Activated T-helper 1 cell treated with anti-CD3 and anti-CD28 coated beads, Interleukin-2, amount 50 U/mL, for 16 hours (primary cell): ENCODE results near the gene CEP44.
A peak's percentile ranks its signal among the peaks of the same experiment; 100 is the strongest.
"Not testable (repeated sequence)": the region's sequence is repeated elsewhere in the genome, so short reads cannot be mapped to it uniquely, and the experiment has no call there.

Experiments
- DNase-seq, 2 donors: peaks; one replicate each; pipeline ENCODE4 v3.0.0-alpha.2; 2020; ENCODE audit warnings: low read depth in 1 of 2, low spot score in 1 of 2

CEP44 gene

DNA sequence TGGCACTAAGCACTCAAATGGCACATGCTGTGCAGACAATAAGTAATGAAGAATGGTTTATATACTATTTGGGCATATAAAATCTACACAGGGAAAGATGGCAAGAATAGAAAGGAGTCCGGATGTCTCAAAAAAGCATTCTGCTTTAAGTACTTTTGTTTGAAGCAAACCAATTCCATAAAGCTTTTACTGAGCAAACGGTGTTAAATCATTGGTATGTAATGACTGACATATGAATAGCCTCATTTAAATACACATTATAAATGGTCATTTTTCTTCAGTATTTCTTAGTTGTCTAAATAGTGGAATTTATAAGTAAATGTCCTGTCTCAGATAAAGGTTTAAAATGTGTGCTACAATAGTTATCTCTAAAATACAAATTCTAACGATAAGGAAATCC lies 6.3 kb upstream of the CEP44 start:
- no peak for DNase-seq

DNA sequence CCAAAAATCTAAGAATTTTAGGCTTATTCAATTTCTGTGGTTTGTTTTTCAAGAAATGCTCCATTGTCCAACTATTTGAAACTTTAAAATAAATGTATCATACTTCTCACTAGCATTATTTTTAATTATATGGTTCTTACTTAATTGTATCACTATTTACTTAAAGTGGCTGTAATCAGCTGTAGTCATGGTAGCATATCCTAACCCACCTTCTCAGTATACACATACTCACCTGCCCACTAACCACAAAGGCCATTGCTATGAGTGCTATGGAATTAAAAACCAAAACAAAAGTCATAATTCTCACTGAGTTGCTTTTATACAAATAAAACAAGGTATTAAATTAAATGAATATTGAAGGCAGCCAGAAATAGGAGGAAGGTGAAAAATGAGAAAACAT lies 5.2 kb upstream of the CEP44 start:
- DNase-seq = no peak

DNA sequence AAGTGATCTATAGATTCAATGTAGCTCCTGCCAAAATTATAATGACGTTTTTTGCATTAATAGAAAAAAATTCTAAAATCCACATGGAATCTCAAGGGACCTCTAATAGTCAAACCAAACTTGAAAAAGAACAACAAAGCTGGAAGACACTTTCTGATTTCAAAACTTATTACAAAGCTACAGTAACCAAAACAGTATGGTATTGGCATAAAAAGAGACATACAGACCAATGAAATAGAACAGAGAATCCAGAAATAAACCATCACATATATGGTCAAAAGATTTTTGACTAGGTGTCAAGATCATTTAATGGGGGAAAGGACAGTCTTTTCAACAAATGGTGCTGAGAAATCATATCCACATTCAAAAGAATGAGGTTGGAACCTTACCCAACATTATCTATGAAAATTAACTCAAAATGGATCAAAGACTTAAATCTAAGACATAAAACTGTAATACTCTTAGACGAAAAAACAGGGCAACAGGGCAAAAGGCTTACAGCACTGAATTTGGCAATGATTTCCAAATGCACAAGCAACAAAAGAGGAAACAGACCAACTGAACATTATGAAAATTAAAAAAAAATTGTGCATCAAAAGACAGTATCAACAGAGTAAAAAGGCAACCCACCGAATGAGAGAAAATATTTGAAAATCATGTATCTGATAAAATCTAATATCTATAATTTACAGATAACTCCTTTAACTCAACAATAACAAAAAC lies 4.1 kb upstream of the CEP44 start:
- DNase-seq = no peak

DNA sequence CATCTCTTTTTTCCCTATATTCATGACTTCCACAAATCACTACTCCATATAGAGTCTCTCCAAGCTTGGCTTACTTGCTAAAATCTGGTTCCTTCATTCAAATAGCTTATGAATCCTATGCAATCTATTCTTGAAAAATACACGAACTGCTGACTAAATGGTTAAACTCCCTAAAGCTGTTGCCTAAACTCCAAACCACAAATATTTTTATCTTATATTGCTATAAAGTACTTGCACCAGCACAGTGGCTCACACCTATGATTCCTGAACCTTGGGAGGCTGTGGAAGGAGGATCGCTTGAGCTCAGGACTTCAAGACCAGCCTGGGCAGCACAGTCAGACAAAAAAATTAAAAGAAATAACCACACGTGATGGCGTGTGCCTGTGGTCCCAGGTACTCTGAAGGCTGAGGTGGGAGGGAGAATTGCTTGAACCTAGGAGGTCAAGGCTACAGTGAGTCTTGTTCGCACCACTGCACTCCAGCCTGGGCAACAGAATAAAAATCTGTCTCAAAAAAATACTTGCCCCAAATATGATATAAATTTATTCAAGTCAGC lies 2.5 kb upstream of the CEP44 start:
- DNase-seq = no peak

DNA sequence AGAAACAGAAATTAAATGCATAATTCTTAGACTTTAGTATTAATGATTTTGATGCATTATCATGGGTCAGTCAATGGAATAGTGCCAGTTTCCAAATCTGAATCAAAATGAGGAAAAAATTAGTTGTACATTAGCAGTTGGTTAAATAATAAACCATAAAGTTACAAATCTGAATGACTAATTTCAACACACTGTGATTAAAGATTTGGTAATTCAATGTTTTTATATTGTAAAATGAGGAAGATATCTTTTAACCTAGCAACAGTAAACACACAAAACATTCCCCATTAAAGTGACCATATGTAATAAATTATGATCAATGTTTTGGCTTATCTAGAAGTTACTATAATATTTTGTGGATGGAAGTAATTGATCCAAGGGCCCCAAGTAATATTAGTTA lies 1.8 kb upstream of the CEP44 start:
- no peak for DNase-seq

DNA sequence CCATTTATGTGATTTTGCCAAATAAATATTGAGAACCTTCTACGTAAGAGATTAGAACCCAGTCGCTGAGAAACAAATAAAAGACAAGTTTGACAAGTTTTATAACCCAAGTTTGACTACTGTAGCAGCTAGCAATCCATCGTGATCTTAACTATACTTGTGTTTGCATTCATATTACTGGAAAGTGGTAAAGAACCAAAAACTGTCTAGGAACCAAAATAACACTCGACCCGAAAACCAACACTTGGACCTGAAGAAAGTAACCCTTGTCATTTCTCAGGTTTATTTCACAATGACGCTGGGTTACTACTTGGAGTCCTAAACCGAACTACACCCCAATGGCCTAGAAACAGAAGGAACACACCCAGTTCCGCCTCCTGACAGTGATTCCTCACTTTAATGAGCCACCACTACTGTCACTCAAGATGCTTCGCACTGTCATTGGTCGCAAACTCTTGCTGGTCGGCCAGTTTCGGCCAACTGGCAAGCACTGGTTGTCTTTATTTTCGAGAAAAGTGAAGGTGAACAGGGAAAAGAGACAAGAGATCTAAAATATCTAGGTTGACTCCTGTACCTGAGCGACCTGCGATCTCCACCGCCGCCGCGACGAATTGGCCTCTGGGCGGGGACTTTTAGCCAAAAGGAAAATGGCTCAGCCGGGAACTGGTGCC lies 740 bp upstream of the CEP44 start:
- DNase-seq = peak; percentile 44 to 64

DNA sequence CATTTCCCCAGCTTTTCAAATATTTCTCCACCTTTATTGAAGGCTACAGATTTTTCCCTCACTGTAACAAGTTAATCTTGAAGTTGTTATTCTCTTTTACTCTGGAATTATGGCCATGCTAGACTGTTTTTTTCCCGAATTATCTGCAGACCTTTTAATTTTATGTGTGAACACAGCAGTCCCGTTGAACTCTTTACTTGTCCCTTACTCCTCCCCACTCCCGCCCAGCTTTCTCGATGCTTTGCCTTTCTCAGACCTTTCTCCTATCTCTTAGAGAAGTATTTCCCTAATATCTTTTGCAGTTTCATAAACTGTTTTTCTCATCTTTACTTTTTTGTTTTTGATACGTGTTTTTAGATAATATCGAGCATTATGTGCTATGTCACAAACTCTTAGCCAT lies 776 bp downstream of the CEP44 start:
- DNase-seq = no peak

DNA sequence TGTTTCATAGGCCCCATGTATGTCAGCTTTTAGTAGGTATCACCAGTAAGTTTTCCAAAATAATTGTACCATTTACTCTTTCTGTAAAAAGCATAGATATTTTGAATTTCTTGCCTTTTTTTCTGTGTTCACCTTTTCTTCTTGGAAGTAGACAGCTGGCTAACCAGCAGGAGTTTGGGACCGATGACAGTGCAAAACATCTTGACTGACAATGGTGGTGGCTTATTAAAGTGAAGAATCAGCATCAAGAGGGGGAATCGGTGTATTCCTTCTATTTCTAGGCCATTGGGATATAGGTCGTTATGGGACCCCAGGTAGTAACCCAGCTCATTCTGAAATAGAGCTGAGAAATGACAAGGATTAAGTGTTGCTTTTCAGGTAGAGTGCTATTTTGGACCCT lies 3.2 kb downstream of the CEP44 start:
- DNase-seq = no peak

DNA sequence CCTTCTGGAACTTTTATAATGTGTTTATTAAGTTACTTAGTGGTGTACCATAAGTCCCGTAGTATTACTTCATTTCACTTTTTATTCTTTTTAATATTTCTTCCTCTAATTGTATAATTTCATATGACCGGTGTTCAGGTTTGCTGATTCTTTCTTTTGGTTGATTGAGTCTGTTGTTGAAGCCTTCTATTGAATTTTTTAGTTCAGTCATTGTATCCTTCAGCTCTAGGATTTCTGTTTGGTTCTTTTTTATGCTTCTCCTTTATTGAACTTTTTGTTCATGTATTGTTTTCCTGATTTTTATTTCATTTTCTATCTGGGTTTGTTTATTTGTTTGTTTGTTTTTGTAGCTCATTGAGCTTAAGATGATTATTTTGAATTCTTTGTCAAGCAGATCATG lies 8.8 kb downstream of the CEP44 start:
- no peak for DNase-seq

DNA sequence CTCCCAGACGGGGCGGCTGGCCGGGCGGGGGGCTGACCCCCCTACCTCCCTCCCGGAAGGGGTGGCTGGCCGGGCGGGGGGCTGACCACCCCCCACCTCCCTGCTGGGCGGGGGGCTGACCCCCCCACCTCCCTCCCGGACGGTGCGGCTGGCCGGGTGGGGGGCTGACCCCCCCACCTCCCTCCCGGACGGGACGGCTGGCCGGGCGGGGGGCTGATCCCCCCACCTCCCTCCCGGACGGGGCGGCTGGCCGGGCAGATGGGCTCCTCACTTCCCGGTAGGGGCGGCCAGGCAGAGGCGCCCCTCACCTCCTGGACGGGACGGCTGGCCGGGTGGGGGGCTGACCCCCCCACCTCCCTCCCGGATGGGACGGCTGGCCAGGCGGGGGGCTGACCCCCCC lies 10.9 kb downstream of the CEP44 start:
- DNase-seq = not testable (repeated sequence)

DNA sequence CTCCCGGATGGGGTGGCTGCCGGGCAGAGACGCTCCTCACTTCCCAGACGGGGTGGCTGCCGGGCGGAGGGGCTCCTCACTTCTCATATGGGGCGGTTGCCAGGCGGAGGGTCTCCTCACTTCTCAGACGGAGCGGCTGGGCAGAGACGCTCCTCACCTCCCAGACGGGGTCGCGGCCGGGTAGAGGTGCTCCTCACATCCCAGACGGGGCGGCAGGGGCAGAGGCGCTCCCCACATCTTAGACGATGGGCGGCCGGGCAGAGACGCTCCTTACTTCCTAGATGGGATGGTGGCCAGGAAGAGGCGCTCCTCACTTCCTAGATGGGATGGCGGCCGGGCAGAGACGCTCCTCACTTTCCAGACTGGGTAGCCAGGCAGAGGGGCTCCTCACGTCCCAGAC lies 11.4 kb downstream of the CEP44 start:
- not testable (repeated sequence) for DNase-seq

DNA sequence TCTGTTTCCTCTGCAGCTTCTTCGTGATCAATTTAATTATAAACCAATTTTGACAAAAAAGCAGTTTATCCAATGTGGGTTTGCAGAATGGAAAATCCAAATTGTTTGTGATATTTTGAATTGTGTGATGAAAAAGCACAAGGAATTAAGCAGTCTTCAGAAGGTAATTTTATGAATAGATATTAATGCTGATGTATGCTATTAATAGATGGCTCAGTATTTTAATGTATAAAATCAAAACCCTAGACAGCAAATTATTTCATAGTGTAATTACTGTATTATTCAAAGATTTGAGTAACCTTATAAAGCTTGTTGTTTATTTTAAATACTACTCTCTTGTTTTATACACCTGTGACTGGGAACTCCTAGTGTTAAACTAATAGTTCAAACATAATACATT lies 20.0 kb downstream of the CEP44 start:
- DNase-seq = no peak

DNA sequence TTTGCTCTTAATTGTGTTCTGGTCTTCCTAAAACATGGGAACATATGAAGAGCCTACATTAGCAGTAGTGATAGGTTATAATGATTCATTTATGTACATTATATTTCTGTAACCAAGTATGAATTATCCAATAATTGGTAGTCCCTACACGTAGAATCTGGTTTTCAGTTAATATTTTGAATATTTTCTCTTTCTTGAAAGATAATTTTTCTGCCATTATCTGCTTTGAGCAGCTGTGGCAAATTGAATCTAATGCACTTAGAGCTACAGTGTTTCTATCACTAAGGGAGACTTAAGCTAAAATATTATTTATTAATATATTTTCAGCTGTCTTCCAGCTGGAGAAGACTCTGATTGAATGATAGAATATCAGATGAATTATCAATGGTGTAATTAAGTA lies 21.0 kb downstream of the CEP44 start:
- DNase-seq = no peak

DNA sequence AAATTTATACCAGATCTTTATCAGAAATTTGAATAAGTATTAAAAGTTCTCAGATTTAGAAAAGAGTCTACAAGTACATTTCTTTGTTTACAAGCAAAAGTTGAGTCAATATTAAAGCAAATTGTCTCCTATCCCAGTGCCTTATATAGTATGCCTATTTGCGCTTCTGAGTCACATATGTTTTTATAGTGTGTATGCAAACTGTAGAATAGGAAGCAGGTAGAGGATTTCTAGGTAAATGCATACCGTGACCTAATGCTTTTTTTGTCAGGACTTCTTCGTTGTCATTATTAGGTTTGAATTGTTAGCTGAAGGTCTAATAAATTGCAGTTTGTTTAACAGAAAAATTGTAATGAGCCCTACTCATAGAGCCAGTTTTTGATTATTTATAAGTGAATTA lies 22.2 kb downstream of the CEP44 start:
- no peak for DNase-seq

DNA sequence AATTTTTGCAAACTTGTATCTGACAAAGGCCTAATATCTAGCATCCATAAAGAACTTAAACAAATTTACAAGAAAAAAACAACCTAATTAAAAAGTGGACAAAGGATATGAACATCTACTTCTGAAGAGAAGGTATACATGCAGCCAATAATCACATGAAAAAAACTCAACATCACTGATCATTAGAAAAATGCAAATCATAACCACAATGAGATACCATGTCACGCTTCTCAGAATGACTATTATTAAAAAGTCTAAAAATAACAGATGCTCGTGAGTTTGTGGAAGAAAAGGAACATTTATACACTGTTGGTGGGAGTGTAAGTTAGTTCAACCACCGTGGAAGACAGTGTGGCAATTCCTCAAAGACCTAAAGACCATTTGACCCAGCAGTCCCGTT lies 24.0 kb downstream of the CEP44 start:
- no peak for DNase-seq

DNA sequence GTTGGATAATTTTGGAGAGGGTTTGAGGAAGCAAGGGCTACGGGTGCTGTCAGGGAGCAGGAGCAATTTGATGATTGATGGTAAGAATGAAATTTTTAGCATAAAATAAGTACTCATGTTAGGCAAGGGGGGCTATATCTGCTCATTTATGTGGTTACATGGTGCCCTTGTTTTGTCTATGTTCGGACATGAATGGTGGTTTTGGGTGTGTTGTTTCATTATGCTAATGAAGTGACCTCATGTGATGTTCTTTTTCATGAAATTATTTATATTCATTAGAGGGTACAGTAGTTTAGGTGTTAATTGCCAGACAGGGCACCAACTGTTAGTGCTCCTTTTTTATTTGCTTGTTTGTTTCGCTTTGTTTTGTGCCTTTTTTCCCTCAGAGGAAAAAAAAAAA lies 29.3 kb downstream of the CEP44 start:
- no peak for DNase-seq

DNA sequence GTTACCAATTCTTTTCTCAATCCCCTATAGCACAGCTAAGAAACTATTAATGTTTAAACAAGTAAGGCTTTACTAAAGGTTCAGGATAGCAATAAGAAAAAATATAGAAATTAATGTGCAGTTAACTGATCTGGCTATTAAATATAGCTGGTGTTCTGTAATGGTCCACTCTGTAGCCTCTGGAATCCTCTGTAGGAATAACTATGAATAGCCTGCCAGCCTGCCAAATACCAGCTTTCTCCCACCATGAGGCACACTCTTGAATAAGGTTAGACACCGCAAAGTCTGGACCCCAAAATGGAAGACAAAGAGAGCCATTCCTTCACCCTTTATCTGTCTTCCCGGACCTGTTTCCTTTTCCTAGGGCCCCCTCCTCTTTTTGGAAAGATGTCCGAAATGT lies 30.6 kb downstream of the CEP44 start:
- DNase-seq = no peak

DNA sequence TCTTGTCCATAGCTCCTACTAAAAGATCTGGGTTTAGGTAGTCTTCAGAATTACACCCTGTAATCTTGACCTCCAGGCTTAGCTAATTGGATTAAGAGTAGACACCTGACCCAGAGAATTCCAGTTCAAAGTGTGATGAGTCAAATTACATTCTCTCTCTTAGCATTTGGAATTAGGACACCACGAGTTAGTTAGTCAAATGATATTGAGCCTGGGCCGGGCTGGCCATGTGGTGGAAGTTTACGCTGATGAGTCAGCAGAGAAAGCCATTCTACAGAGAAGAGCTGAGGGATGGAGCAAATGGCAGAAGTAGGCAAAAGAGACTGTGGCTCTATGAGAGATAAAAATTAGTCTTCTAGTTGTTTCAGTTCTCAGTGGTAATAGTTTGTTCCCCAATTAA lies 31.1 kb downstream of the CEP44 start:
- DNase-seq = no peak

DNA sequence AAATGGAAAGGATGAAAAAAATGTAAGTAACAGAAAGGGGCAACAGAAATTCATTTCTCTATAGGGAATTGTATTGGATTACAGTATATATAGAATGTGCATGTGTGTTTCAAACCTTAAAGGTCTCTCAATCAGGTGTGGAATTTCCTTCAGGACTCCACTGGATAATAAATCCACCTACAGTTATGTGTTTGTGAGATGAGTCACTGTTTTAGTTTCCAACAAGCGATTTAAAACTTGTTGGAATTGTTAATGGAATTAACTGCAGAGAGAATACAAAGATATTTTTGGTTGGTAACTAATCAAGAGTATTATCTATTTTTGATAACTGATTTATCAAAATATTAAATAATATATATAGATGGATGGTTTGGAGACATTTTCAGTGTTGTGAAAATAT lies 32.8 kb downstream of the CEP44 start:
- no peak for DNase-seq

DNA sequence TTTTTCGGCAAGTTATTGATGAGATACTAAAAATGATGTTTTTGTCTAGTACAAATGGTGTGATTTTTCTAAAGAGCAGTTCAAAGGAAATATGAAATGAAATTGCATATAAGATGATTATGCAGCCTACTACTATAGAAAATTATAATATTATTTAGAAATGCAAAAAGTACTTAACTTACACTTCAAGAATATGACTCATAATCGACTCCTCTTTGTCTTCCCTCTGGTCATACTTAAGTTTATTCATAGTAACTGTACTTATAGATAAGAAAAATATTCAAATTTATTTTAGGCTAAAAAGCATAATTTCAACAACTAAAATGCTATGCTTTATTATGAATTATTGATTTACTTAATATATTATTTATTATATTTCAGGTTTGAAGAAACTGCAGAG lies 33.2 kb downstream of the CEP44 start:
- no peak for DNase-seq

DNA sequence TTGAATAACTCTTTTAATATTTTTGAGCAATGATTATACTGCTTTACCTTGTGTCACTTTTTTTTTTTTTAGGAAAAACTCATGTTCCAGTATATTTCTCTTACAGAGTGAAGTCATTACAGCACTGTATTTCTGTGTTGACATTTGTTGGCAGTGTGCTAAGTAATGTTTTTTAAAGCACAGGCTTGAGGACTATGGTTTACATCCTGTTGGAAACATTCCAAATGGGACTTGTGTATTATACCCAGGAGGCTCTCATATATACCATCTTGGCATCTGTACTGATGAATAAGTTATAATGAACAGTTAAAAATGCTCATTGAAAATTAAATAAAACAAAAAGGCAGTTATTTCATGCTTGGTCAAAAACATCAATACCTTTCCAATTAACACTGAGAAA lies 33.8 kb downstream of the CEP44 start:
- DNase-seq = no peak

DNA sequence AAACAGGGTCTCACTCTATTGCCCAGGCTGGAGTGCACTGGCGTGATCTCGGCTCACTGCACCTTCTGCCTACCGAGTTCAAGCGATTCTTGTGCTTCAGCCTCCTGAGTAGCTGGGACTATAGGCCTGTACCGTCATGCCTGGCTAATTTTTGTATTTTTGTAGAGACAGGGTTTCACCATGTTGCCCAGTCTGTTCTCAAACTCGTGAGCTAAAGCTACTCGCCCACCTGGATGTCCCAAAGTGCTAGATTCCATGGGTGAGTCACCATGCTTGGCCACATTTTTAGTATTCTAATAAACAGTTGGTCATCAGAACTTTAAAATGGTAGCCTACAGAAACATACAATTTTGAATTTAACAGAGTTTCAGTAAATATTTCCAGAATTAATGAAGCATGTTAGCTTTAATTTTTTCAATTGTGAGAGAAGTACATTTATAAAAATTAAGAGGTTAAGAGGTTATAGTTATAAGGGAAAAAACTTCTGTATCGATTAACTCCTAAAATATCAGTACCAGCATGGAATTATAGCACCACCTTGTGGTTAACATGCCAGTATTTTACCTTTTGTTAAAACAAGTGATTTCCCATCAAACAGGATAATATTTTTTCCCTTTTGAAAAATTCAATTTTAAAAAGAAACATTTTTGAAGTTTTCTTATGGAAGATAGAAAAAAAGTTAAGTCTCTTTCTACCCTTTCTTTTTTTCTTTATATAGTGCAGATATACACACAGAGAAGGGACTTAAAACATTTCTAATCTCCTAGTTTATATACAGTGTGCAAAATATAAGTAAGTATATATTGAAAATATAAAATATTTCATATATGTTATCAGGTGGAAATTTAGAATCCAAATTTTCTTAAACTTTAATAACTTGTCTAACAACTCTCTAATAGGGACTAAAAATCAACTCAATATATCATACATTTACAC lies 35.4 kb downstream of the CEP44 start:
- no peak for DNase-seq
